ENCODE measurements around the gene SGMS1. TPM values are rescaled to one million over a fixed set of nuclear protein-coding genes. Genes with fewer than 3 reads are reported as not detected.

SGMS1 gene
- total RNA-seq, 1 donor from 2014 or later, result 25.6 TPM

DNA sequence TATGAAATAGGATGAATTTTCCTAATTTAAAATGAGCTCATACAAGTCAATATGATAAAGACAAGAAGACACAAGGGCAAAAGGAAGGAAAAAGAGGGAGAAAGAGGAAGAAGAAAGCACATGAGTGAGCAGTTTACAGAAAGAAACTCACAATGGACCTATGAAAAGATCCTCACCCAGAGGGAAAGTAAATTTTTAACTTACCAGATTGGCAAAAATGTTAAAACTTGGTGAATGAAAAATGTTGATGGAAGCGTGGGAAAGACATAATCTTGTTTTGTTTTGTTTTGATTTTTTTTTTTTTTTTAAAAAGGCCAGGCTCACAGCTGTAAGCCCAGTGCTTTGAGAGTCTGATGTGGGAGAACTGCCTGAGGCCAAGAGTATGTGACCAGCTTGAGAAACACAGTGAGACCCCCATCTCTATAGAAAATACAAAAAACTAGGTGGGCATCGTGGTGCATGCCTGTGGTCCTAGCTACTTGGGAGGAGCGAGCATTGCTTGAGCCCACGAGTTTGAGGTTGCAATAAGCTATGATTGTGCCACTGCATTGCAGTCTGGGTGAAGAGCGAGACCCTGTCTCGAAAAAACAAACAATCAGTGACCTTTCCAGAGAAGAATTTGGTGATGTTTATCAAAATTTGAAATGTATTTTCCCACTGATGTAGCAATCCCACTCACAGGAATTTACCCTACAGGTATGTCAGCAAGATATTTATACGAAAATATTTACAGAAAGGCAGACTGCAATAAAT is 219.6 kb downstream of the SGMS1 start:
- Histone ChIP-seq H3K4me1 (ENCODE audit: insufficient read depth, low read length) (no peaks in the 10 kb centered on the region), H3K4me3 (ENCODE audit: insufficient read depth, low read depth, low read length) (no peak overlapping the region), H3K27me3 (ENCODE audit: insufficient read depth, low read length) (no peaks in the 10 kb centered on the region), H3K27ac (ENCODE audit: low read depth, low read length) (no peak overlapping the region), H3K9me3 (ENCODE audit: insufficient read depth, low read depth, low read length) (no peaks in the 10 kb centered on the region), H4K20me1 (ENCODE audit: insufficient read depth, low read length) (peaks cover 13% of the 10 kb centered on the region), H2AFZ (ENCODE audit: low read depth, low read length) (no peak overlapping the region), H3K36me3 (ENCODE audit: insufficient read depth, low read length) (no peaks in the 10 kb centered on the region), H3K9ac (ENCODE audit: low read length) (no peak overlapping the region), H3K79me2 (ENCODE audit: insufficient read depth, low read length) (peaks cover 60% of the 10 kb centered on the region), H3K4me2 (ENCODE audit: low read length) (no peak overlapping the region)
- TF ChIP-seq EZH2 (IDR thresholded peaks at IDR 0.05; ENCODE audit: insufficient read depth, low read length), result no peak
- TF ChIP-seq, protein P1, sequence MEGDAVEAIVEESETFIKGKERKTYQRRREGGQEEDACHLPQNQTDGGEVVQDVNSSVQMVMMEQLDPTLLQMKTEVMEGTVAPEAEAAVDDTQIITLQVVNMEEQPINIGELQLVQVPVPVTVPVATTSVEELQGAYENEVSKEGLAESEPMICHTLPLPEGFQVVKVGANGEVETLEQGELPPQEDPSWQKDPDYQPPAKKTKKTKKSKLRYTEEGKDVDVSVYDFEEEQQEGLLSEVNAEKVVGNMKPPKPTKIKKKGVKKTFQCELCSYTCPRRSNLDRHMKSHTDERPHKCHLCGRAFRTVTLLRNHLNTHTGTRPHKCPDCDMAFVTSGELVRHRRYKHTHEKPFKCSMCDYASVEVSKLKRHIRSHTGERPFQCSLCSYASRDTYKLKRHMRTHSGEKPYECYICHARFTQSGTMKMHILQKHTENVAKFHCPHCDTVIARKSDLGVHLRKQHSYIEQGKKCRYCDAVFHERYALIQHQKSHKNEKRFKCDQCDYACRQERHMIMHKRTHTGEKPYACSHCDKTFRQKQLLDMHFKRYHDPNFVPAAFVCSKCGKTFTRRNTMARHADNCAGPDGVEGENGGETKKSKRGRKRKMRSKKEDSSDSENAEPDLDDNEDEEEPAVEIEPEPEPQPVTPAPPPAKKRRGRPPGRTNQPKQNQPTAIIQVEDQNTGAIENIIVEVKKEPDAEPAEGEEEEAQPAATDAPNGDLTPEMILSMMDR (IDR thresholded peaks at IDR 0.05; ENCODE audit: insufficient read depth, low read depth, low read length), result no peak
- Mint-ChIP-seq H3K4me1 (ENCODE audit: low read depth, unreplicated experiment) (peaks cover 12% of the 10 kb centered on the region), H3K27ac (ENCODE audit: unreplicated experiment) (no peak overlapping the region), H3K27me3 (ENCODE audit: low read depth, unreplicated experiment) (no peaks in the 10 kb centered on the region), H3K9me3 (ENCODE audit: unreplicated experiment) (no peaks in the 10 kb centered on the region), H3K36me3 (ENCODE audit: low read depth, unreplicated experiment) (no peaks in the 10 kb centered on the region), H3K4me3 (ENCODE audit: unreplicated experiment) (no peak overlapping the region)
- FAIRE-seq (no peak), DNase-seq (ENCODE audit: low read depth) (no peak)

DNA sequence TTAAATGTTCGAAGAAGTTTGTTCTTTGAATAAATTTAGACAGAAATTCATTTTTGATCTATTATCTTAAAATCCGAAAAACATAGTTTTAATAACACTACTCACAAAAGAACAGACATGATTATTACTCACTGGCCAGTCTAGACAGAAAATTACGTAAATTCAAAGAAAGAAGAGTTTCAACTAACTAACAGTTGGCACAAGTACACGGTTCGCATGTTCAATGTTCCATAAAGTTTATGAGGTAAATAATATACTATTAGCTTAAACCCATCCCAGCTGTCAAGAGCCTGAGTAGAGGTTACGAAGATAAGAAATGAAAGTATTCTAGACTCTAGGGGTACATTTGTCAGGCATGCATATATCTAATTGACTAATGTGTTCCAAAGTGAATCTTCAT is 220.7 kb downstream of the SGMS1 start:
- TF ChIP-seq, protein P1 (IDR thresholded peaks at IDR 0.05; ENCODE audit: insufficient read depth, low read depth, low read length), result no peak
- TF ChIP-seq EZH2 (IDR thresholded peaks at IDR 0.05; ENCODE audit: insufficient read depth, low read length), result no peak

DNA sequence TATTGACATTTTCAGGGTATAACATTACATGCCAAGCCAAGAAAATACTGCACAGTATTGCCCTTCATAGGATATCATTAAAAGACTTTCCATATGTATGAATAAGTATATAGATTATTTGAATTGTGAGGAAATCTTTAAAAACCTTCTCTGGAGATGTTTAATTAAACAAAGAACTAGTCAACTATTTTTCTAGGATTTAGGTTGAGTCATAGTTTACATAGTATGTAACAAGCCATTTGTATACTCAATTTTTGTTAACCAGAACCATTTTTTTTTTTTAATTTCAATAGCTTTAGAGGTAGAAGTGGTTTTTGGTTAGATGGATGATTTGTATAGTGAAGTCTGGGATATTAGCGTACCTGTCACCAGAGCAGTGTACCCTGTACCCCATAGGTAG is 221.3 kb downstream of the SGMS1 start:
- Histone ChIP-seq H3K4me1 (ENCODE audit: insufficient read depth, low read length) (peaks cover under 1% of the 10 kb centered on the region), H4K20me1 (ENCODE audit: insufficient read depth, low read length) (peaks cover 13% of the 10 kb centered on the region), H3K79me2 (ENCODE audit: insufficient read depth, low read length) (peaks cover 52% of the 10 kb centered on the region), H3K27ac (ENCODE audit: low read depth, low read length) (no peak overlapping the region), H2AFZ (ENCODE audit: low read depth, low read length) (no peak overlapping the region), H3K4me3 (ENCODE audit: insufficient read depth, low read depth, low read length) (no peak overlapping the region), H3K36me3 (ENCODE audit: insufficient read depth, low read length) (no peaks in the 10 kb centered on the region), H3K4me2 (ENCODE audit: low read length) (no peak overlapping the region), H3K9ac (ENCODE audit: low read length) (no peak overlapping the region), H3K9me3 (ENCODE audit: insufficient read depth, low read depth, low read length) (no peaks in the 10 kb centered on the region), H3K27me3 (ENCODE audit: insufficient read depth, low read length) (no peaks in the 10 kb centered on the region)
- no peaks in the 10 kb centered on the region for H3K27me3 Mint-ChIP-seq (ENCODE audit: low read depth, unreplicated experiment)
- H3K27ac Mint-ChIP-seq (ENCODE audit: unreplicated experiment), result no peak overlapping the region
- H3K9me3 Mint-ChIP-seq (ENCODE audit: unreplicated experiment), result no peaks in the 10 kb centered on the region
- FAIRE-seq, result no peak
- no peak overlapping the region for H3K4me3 Mint-ChIP-seq (ENCODE audit: unreplicated experiment)
- H3K36me3 Mint-ChIP-seq (ENCODE audit: low read depth, unreplicated experiment), result no peaks in the 10 kb centered on the region
- TF ChIP-seq, protein P1 (IDR thresholded peaks at IDR 0.05; ENCODE audit: insufficient read depth, low read depth, low read length), result no peak
- TF ChIP-seq EZH2 (IDR thresholded peaks at IDR 0.05; ENCODE audit: insufficient read depth, low read length), result no peak
- no peak for DNase-seq (ENCODE audit: low read depth)
- peaks cover 11% of the 10 kb centered on the region for H3K4me1 Mint-ChIP-seq (ENCODE audit: low read depth, unreplicated experiment)

More for the DNA sequence above, 220.7 kb downstream of the SGMS1 start:
- H3K79me2 ChIP-seq (ENCODE audit: insufficient read depth, low read length), result peaks cover 53% of the 10 kb centered on the region
- H2AFZ ChIP-seq (ENCODE audit: low read depth, low read length), result no peak overlapping the region
- H3K36me3 ChIP-seq (ENCODE audit: insufficient read depth, low read length), result no peaks in the 10 kb centered on the region
- H3K27me3 ChIP-seq (ENCODE audit: insufficient read depth, low read length), result no peaks in the 10 kb centered on the region
- no peak overlapping the region for H3K27ac ChIP-seq (ENCODE audit: low read depth, low read length)
- H4K20me1 ChIP-seq (ENCODE audit: insufficient read depth, low read length), result peaks cover 11% of the 10 kb centered on the region
- no peak overlapping the region for H3K27ac Mint-ChIP-seq (ENCODE audit: unreplicated experiment)
- FAIRE-seq, result no peak
- no peaks in the 10 kb centered on the region for H3K9me3 ChIP-seq (ENCODE audit: insufficient read depth, low read depth, low read length)
- no peak overlapping the region for H3K4me3 Mint-ChIP-seq (ENCODE audit: unreplicated experiment)
- no peaks in the 10 kb centered on the region for H3K4me1 ChIP-seq (ENCODE audit: insufficient read depth, low read length)
- no peak overlapping the region for H3K9ac ChIP-seq (ENCODE audit: low read length)
- H3K4me3 ChIP-seq (ENCODE audit: insufficient read depth, low read depth, low read length), result no peak overlapping the region
- H3K27me3 Mint-ChIP-seq (ENCODE audit: low read depth, unreplicated experiment), result no peaks in the 10 kb centered on the region
- H3K4me2 ChIP-seq (ENCODE audit: low read length), result no peak overlapping the region
- no peaks in the 10 kb centered on the region for H3K9me3 Mint-ChIP-seq (ENCODE audit: unreplicated experiment)
- H3K4me1 Mint-ChIP-seq (ENCODE audit: low read depth, unreplicated experiment), result peaks cover 12% of the 10 kb centered on the region
- DNase-seq (ENCODE audit: low read depth), result no peak
- H3K36me3 Mint-ChIP-seq (ENCODE audit: low read depth, unreplicated experiment), result no peaks in the 10 kb centered on the region
